ENCODE results near the gene TMEM135. TPM values are rescaled to one million over a fixed set of nuclear protein-coding genes. Genes with fewer than 3 reads are reported as not detected.

TMEM135 gene
- total RNA-seq = 10 to 100 TPM; 14.1 to 15.6 TPM
- 7.3 TPM for polyA plus RNA-seq (2013, experiment 1 of 2)
- 8.7 TPM for polyA plus RNA-seq (2013, experiment 2 of 2)
- 3.8 to 45.3 (median 21.5) reads per million in 172 experiments for total RNA-seq

GRCh38 chr11:87037450-87038234, at the start of gene TMEM135:
Gene TMEM135, plus strand, starts transcription at chr11:87037934. Its CDS starts 112 bp downstream, at chr11:87038046.
- H3K4me3 Mint-ChIP-seq = peak within 1 kb of the TSS; percentile 96
- TF ChIP-seq CTCF (IDR thresholded peaks at IDR 0.05) = no peak
- no peaks in the 10 kb centered on the region for H3K27me3 Mint-ChIP-seq
- peaks cover 57% of the 10 kb centered on the region for H3K4me1 Mint-ChIP-seq (ENCODE audit: low read depth)
- no peaks in the 10 kb centered on the region for H3K9me3 Mint-ChIP-seq
- peak within 1 kb of the TSS; percentile 95 for H3K4me3 ChIP-seq (ENCODE audit: low read length)
- peaks cover 26% of the 10 kb centered on the region for H3K36me3 Mint-ChIP-seq (ENCODE audit: low read depth)
- CTCF ChIA-PET = no interaction called here
- intact Hi-C loops (cut with DNase I, micrococcal nuclease) = loop anchor here (5.0 to 10.0 kb wide), 4 partner anchors 47 to 1413 kb away; partner anchors contain the start of genes DLG2 (in 1 of the 2) and TMEM126B (in 1 of the 2)
- no peaks in the 10 kb centered on the region for H3K27me3 ChIP-seq (ENCODE audit: control insufficient read depth in 1 of 2, insufficient read depth in 2 of 2, low read length in 2 of 2)
- H3K9me3 ChIP-seq (ENCODE audit: control insufficient read depth in 1 of 2, insufficient read depth in 1 of 2, low read length in 2 of 2) = no peaks in the 10 kb centered on the region
- peak; percentile 81 to 95 (median 90) for DNase-seq
- POLR2A ChIA-PET = interaction anchor here (0.5 to 1.3 kb wide), 4 partner anchors 26 to 1338 kb away, joined by 3 read pairs; no protein-coding TSS in a partner anchor
- H3K27ac ChIP-seq (ENCODE audit: low read depth in 1 of 2, low read length in 2 of 2) = peak within 1 kb of the TSS; percentile 39 to 73
- peak; percentile 95 for ATAC-seq (ENCODE audit: poor library complexity)
- H3K36me3 ChIP-seq (ENCODE audit: insufficient read depth, low read length) = no peaks in the 10 kb centered on the region
- peak within 1 kb of the TSS; percentile 85 for H3K27ac Mint-ChIP-seq
- peaks cover 20% of the 10 kb centered on the region for H3K4me1 ChIP-seq (ENCODE audit: insufficient read depth, low read length)

- no peaks in the 10 kb centered on the region for H3K4me1 Mint-ChIP-seq (ENCODE audit: low read depth)
- CTCF ChIA-PET = no interaction called here
- TF ChIP-seq CTCF (IDR thresholded peaks at IDR 0.05) = no peak
Measured at GRCh38 chr11:86988351-86988881, 49.3 kb upstream of the TMEM135 start.

GRCh38 chr11:86990031-86990430, 47.7 kb upstream of the TMEM135 start:
- Mint-ChIP-seq H3K4me1 (ENCODE audit: low read depth) (no peaks in the 10 kb centered on the region), H3K27me3 (peaks cover 4% of the 10 kb centered on the region), H3K36me3 (ENCODE audit: low read depth) (no peaks in the 10 kb centered on the region), H3K27ac (no peak overlapping the region), H3K4me3 (no peak overlapping the region), H3K9me3 (no peaks in the 10 kb centered on the region)
- Histone ChIP-seq H3K4me3 (ENCODE audit: low read length) (no peak overlapping the region), H3K27me3 (ENCODE audit: control insufficient read depth in 1 of 2, insufficient read depth in 2 of 2, low read length in 2 of 2) (peaks cover 0 to 3% of the 10 kb centered on the region in 2 experiments), H3K9me3 (ENCODE audit: control insufficient read depth in 1 of 2, insufficient read depth in 1 of 2, low read length in 2 of 2) (no peaks in the 10 kb centered on the region), H3K36me3 (ENCODE audit: insufficient read depth, low read length) (no peaks in the 10 kb centered on the region), H3K4me1 (ENCODE audit: insufficient read depth, low read length) (no peaks in the 10 kb centered on the region), H3K27ac (ENCODE audit: low read depth in 1 of 2, low read length in 2 of 2) (no peak overlapping the region)
- CTCF ChIA-PET = no interaction called here
- no peak for DNase-seq
- intact Hi-C loops (cut with DNase I, micrococcal nuclease) = loop anchor here in 1 of 2 experiments (10.0 kb wide), 1 partner anchor 345 kb away; no protein-coding TSS in a partner anchor
- POLR2A ChIA-PET = no interaction called here
- no peak for ATAC-seq (ENCODE audit: poor library complexity)
- TF ChIP-seq CTCF (IDR thresholded peaks at IDR 0.05) = no peak

More at GRCh38 chr11:86988351-86988881, 49.3 kb upstream of the TMEM135 start:
- ATAC-seq (ENCODE audit: poor library complexity) (no peak), DNase-seq (no peak)
- POLR2A ChIA-PET = no interaction called here
- Histone ChIP-seq H3K36me3 (ENCODE audit: insufficient read depth, low read length) (no peaks in the 10 kb centered on the region), H3K27ac (ENCODE audit: low read depth in 1 of 2, low read length in 2 of 2) (no peak overlapping the region), H3K27me3 (ENCODE audit: control insufficient read depth in 1 of 2, insufficient read depth in 2 of 2, low read length in 2 of 2) (peaks cover 0 to 3% of the 10 kb centered on the region in 2 experiments), H3K9me3 (ENCODE audit: control insufficient read depth in 1 of 2, insufficient read depth in 1 of 2, low read length in 2 of 2) (no peaks in the 10 kb centered on the region), H3K4me3 (ENCODE audit: low read length) (no peak overlapping the region), H3K4me1 (ENCODE audit: insufficient read depth, low read length) (no peaks in the 10 kb centered on the region)
- intact Hi-C loops (cut with DNase I, micrococcal nuclease) = no loop called here
- Mint-ChIP-seq H3K9me3 (no peaks in the 10 kb centered on the region), H3K27ac (no peak overlapping the region), H3K27me3 (peaks cover 10% of the 10 kb centered on the region), H3K4me3 (no peak overlapping the region), H3K36me3 (ENCODE audit: low read depth) (no peaks in the 10 kb centered on the region)
